Medulla oblongata (tissue), 1 donor: ENCODE measurements around the gene MCUB.
"Not testable (repeated sequence)": the region's sequence is repeated elsewhere in the genome, so short reads cannot be mapped to it uniquely, and the experiment has no call there.

Experiments
- DNase-seq: peaks from one replicate; pipeline ENCODE4 v3.0.0-alpha.2; 2015; ENCODE audit errors: extremely low spot score

Gene MCUB

GRCh38 chr4:109578846-109579245 lies 18.8 kb downstream of the MCUB start:
- DNase-seq, result no peak

- DNase-seq, result not testable (repeated sequence)
These were observed 20.0 kb downstream of the MCUB start for GRCh38 chr4:109579997-109580396.

GRCh38 chr4:109588176-109588575 lies 28.1 kb downstream of the MCUB start:
- no peak for DNase-seq

- no peak for DNase-seq
These were observed 29.1 kb downstream of the MCUB start for GRCh38 chr4:109589119-109589518.

- DNase-seq, result no peak
These were observed 29.6 kb downstream of the MCUB start for GRCh38 chr4:109589605-109590004.

GRCh38 chr4:109590905-109591304 lies 30.9 kb downstream of the MCUB start:
- DNase-seq, result no peak

GRCh38 chr4:109592367-109592766 lies 32.3 kb downstream of the MCUB start:
- DNase-seq, result no peak

- not testable (repeated sequence) for DNase-seq
These were observed 35.1 kb downstream of the MCUB start for GRCh38 chr4:109595123-109595522.

GRCh38 chr4:109596420-109597085 lies 36.5 kb downstream of the MCUB start:
- not testable (repeated sequence) for DNase-seq

- no peak for DNase-seq
These were observed 39.1 kb downstream of the MCUB start for GRCh38 chr4:109599046-109599652.

GRCh38 chr4:109600431-109600830 lies 40.4 kb downstream of the MCUB start:
- no peak for DNase-seq

GRCh38 chr4:109601336-109601735 lies 41.3 kb downstream of the MCUB start:
- DNase-seq, result no peak

- no peak for DNase-seq
These were observed 47.9 kb downstream of the MCUB start for GRCh38 chr4:109607976-109608375.

- DNase-seq, result no peak
These were observed 48.8 kb downstream of the MCUB start for GRCh38 chr4:109608879-109609278.

- DNase-seq, result no peak
These were observed 49.4 kb downstream of the MCUB start for GRCh38 chr4:109609431-109609830.

- no peak for DNase-seq
These were observed 50.4 kb downstream of the MCUB start for GRCh38 chr4:109610489-109610888.

- no peak for DNase-seq
These were observed 51.1 kb downstream of the MCUB start for GRCh38 chr4:109611045-109611646.

- DNase-seq, result no peak
These were observed 54.0 kb downstream of the MCUB start for GRCh38 chr4:109614015-109614414.

- DNase-seq, result no peak
These were observed 54.4 kb downstream of the MCUB start for GRCh38 chr4:109614466-109614865.

GRCh38 chr4:109615742-109616141 lies 55.7 kb downstream of the MCUB start:
- DNase-seq, result no peak

GRCh38 chr4:109616243-109616642 lies 56.2 kb downstream of the MCUB start:
- no peak for DNase-seq

GRCh38 chr4:109622626-109623025 lies 62.6 kb downstream of the MCUB start:
- no peak for DNase-seq

- DNase-seq, result no peak
These were observed 64.5 kb downstream of the MCUB start for GRCh38 chr4:109624536-109624935.
